22Rv1 (cell line): ENCODE results near the gene LAMA2.

Source experiments
- H3K27ac ChIP-seq: fragments of 450-650 bp; 2 replicates; pipeline ENCODE4 v1.5.1; 2017
- ZFX ChIP-seq: fragments of 450-650 bp; IDR thresholded peaks from 2 replicates; pipeline ENCODE4 v1.6.1; 2017; ENCODE audit warnings: antibody characterized with exemption, borderline replicate concordance
- TF ChIP-seq, protein P1 (sequence below): fragments of 450-650 bp; IDR thresholded peaks from 2 replicates; pipeline ENCODE4 v1.5.1; 2017; ENCODE audit warnings: mild to moderate bottlenecking

LAMA2 gene

DNA sequence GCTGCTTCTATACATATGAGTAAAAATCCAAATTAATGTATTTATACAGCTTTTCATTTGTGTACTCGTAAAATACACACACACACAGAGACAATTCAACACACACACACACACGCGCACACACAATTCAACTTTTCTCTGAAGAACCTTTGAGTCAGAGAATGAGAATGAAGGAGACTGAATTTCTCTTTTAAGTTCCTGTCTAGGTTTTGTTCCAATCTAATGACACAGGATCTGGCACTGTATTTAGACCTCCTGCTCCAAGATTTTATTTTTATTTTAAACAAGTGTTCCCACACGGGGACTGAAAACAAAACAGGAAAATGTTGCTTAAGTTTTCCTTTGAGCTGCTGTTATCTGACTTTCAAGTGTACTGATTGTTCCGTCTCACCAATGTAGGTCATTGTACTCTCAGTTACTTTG, 250.8 kb downstream of the LAMA2 start:
- H3K27ac ChIP-seq: no peak overlapping the region
- TF ChIP-seq, protein P1, sequence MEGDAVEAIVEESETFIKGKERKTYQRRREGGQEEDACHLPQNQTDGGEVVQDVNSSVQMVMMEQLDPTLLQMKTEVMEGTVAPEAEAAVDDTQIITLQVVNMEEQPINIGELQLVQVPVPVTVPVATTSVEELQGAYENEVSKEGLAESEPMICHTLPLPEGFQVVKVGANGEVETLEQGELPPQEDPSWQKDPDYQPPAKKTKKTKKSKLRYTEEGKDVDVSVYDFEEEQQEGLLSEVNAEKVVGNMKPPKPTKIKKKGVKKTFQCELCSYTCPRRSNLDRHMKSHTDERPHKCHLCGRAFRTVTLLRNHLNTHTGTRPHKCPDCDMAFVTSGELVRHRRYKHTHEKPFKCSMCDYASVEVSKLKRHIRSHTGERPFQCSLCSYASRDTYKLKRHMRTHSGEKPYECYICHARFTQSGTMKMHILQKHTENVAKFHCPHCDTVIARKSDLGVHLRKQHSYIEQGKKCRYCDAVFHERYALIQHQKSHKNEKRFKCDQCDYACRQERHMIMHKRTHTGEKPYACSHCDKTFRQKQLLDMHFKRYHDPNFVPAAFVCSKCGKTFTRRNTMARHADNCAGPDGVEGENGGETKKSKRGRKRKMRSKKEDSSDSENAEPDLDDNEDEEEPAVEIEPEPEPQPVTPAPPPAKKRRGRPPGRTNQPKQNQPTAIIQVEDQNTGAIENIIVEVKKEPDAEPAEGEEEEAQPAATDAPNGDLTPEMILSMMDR: no peak
- no peak for TF ChIP-seq ZFX

DNA sequence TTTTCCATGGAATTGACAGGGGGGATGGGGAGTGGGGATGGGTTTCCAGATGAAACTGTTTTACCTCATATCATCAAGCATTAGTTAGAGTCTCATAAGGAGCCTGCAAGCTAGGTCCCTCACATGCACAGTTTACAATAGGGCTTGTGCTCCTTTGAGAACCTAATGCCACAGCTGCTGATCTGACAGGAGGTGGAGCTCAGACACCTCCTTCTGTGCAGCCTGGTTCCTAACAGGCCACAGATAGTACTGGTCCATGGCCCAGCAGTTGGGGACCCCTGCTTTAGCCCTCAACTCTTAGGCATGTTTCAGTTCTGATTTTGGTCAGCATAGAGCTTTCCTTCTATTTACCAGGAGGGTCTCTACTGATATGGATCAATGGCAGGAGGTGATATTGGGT, 251.6 kb downstream of the LAMA2 start:
- TF ChIP-seq, protein P1: no peak
- TF ChIP-seq ZFX: no peak
- no peak overlapping the region for H3K27ac ChIP-seq

DNA sequence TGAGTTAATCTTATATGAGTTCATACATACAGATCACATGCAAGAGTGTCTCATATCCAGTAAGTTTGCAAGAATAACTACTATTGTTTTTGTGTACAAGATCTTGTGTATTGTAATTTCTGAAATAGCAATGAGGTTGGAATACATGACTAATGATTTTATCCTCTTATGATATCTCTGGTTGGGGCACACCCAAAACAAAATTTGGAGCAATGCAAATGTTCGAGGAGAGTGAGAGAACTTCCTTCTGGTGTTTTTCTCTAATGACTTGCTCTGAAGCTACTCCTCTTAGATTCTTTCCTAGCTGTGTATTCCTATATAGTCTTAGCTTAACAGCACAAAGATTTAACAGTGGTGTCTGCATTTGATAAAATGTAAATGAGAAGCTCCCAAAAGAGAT, 252.5 kb downstream of the LAMA2 start:
- no peak overlapping the region for H3K27ac ChIP-seq
- TF ChIP-seq, protein P1: no peak
- TF ChIP-seq ZFX: no peak

DNA sequence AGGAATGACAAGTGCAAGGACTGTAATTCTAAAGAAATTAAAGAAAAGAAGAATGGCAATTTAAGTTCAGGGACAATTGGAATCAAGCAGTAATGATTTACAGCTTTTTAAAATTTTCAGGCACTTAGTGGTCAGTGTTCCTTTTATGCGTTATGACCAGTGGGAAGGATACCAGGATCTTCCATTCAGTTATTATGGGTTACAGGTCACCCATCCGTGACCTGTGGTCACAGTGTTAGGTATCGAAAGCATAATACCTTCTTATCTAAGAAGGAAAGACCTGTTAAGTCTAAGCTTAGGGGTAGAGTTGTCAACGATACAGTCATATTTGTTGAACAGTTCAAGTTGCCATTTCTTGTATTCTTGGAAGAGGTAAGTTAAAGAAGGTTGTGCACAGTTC, 253.8 kb downstream of the LAMA2 start:
- TF ChIP-seq, protein P1: no peak
- no peak for TF ChIP-seq ZFX

DNA sequence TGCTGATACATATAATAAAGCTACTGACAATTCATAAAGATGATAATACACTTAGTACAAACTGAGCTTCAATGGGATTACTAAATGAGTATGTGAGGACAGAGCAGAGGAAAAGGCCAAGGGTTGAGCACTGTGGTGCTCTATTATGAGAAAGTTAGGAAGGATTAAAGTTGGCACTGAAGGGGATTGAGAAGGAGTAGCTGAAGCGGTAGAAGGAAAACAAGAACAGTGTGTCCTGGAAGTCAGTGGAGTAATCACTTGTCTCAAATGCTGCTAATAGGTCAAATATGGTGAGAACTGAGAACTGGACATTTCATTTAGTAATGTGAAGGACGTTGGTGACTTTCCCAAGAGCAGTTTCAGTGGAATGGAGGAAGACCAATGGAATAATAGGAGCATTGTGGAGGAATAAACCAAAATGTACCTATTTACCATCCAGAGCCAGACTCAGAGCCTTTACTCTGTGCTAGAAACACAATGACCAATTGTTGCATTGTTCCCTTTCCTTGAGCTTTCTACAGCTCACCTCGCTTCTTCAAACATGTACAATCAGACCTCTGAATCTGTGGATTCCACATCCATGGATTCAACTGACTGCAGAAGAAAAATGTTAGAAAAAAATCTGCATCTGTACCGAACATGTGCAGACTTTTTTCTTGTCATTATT, 255.9 kb downstream of the LAMA2 start:
- no peak for TF ChIP-seq ZFX
- TF ChIP-seq, protein P1: no peak
- H3K27ac ChIP-seq: no peak overlapping the region

More for the DNA sequence above, 253.8 kb downstream of the LAMA2 start:
- no peak overlapping the region for H3K27ac ChIP-seq

DNA sequence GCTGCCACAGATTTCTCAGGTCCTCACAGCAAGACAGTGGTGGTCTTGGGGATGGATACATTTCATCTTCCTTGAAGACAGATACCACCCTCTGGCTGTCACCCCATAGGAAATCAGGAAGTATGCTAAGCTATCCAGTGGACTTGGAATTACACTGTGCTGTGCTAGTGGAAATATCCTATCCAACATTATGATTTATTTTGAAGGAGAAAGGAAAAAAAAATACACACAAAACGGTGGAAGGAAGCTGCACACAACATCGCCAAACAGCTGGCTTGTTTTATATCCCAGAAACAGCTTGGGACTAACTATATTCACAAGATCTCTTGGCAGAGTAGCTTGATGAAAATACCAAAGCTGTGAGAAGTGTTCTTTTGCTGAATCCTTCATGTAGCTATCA, 257.6 kb downstream of the LAMA2 start:
- no peak overlapping the region for H3K27ac ChIP-seq
- no peak for TF ChIP-seq ZFX
- TF ChIP-seq, protein P1: no peak

DNA sequence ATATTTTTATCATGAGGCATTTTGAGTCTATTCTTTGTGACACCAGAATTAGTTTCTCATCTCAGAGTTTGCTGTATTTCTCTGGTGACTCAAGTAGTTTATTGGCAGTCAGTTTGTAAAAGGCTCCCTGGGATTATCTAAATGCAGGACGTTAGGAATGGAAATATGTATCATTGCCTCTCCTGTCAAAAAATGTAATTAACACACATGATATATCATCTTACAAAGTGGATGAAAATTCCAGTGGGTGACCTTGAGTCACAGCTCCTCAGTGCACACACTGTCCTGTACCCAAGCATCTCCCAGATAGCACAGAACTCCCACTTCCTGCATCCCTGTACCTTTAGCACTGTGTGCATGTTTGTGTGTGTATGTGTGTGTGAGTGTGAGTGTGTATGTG, 258.6 kb downstream of the LAMA2 start:
- H3K27ac ChIP-seq: no peak overlapping the region

More for the DNA sequence above, 258.6 kb downstream of the LAMA2 start:
- TF ChIP-seq ZFX: no peak
- TF ChIP-seq, protein P1: no peak
